Breast epithelium (tissue), 4 donors: ENCODE measurements around the gene SLC46A3. TPM values are rescaled to one million over a fixed set of nuclear protein-coding genes. Genes with fewer than 3 reads are reported as not detected.
"Not testable (repeated sequence)": the region's sequence is repeated elsewhere in the genome, so short reads cannot be mapped to it uniquely, and the experiment has no call there.

Source experiments
- DNase-seq, 2 donors: peaks; one replicate each; pipeline ENCODE4 v3.0.0-alpha.2; 2019; ENCODE audit warnings: low spot score in 2 of 2
- H3K27ac ChIP-seq, 2 donors: fragments of 200-600 bp; sonication (generic) in 1 of 2; one replicate each; pipeline ENCODE4 v1.5.1; 2016 to 2019; ENCODE audit warnings: mild to moderate bottlenecking in 1 of 2
- H3K27me3 ChIP-seq, 2 donors: fragments of 200-600 bp; sonication (generic) in 1 of 2; one replicate each; pipeline versions ENCODE4 v1.5.1 to v1.6.0; 2017 to 2019; ENCODE audit warnings: control low read depth in 1 of 2, mild to moderate bottlenecking in 1 of 2
- H3K36me3 ChIP-seq: fragments of 200-600 bp; one replicate; pipeline ENCODE4 v1.5.1; 2019
- H3K4me1 ChIP-seq, 2 donors: fragments of 200-600 bp; sonication (generic); one replicate each; pipeline ENCODE4 v1.5.1; 2016 to 2019; ENCODE audit warnings: control low read depth in 1 of 2
- H3K4me3 ChIP-seq, 3 donors: fragments of 200-600 bp; sonication (generic); 1 replicate in 2 of 3; 2 replicates in 1 of 3; pipeline ENCODE4 v1.5.1; 2016 to 2019; ENCODE audit warnings: mild to moderate bottlenecking in 3 of 3, moderate library complexity in 2 of 3
- H3K9me3 ChIP-seq, 2 donors: fragments of 200-600 bp; sonication (generic) in 1 of 2; one replicate each; pipeline ENCODE4 v1.5.1; 2016 to 2019; ENCODE audit warnings: control low read depth in 1 of 2
- CTCF ChIP-seq, 3 donors: fragments of 450-650 bp; IDR thresholded peaks; one replicate each; pipeline ENCODE4 v1.5.1; 2016 to 2017; ENCODE audit warnings: antibody characterized with exemption in 3 of 3, mild to moderate bottlenecking in 3 of 3, moderate library complexity in 3 of 3
- POLR2A ChIP-seq: fragments of 450-650 bp; IDR thresholded peaks from one replicate; pipeline ENCODE4 v1.6.1; 2016; ENCODE audit warnings: antibody characterized with exemption, mild to moderate bottlenecking, moderate library complexity
- POLR2AphosphoS5 ChIP-seq, 3 donors: sonication (generic); formaldehyde crosslinking; IDR thresholded peaks; one replicate each; pipeline ENCODE4 v1.6.1; 2017; ENCODE audit warnings: antibody characterized with exemption in 3 of 3
- intact Hi-C: fragments of 100-400 bp; cut with DNase I; formaldehyde crosslinking; loops from one replicate; pipeline ENCODE4 v1.15.1; 2023; ENCODE audit warnings: low total_unique reads
- total RNA-seq, 3 donors: library from RNA; depleted of rRNA; stranded (reverse); fragments of >200 nt; gene quantifications; one replicate each; pipeline ENCODE4 v1.1.0, GENCODE V29; 2016

SLC46A3 gene
- total RNA-seq, 3 donors from 2014 or later: 17.1 to 29.7 (median 25.6) TPM

DNA sequence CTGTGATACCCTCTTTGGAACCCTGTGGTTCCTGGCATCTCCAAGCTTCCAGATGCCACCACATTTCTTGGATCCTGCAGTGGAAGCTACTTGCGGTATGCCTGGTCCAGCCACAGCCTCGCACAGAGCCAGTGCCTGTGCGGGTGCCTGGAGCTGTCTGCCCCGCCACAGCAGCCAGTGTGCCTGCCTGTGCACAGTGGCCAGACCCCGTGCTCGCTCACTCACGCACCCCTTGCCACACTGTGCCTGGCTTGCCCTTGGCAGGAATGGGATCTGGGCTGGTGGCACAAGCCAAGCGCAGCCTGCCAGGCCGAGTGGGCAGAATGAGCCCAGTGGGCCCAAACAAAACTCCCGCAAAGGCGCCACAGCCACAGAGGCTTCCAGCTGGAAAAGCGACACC is 33.7 kb downstream of the SLC46A3 start:
- TF ChIP-seq POLR2AphosphoS5 (IDR thresholded peaks at IDR 0.05) (no peak), CTCF (IDR thresholded peaks at IDR 0.05) (no peak), POLR2A (no peak)
- Histone ChIP-seq H3K4me3 (no peak overlapping the region), H3K9me3 (peaks cover 0 to 14% of the 10 kb centered on the region in 2 donors), H3K4me1 (no peaks in the 10 kb centered on the region), H3K36me3 (no peaks in the 10 kb centered on the region), H3K27me3 (no peaks in the 10 kb centered on the region), H3K27ac (no peak overlapping the region)
- intact Hi-C loops: no loop called here
- DNase-seq: no peak

DNA sequence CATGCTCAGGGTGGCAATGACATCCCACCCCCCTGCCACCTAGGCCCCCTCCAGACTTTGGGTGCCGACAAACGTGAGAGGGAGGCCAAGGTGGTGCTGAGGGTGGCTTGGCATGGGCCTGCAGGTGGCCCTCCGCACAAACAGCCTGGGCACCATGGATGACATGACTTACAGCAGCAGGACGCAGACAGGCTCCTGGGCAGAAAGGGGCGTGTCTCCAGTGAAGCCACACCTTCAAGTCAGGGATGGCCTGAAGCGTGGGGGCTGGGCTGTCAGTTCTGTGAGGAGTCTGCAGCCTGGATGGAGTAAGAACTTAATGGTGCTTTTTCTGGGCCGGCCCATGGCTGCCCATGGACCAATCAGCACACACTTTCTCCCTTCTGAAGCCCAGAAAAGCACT is 34.5 kb downstream of the SLC46A3 start:
- H3K4me1 ChIP-seq: no peaks in the 10 kb centered on the region
- intact Hi-C loops: no loop called here
- peaks cover 0 to 14% of the 10 kb centered on the region in 2 donors for H3K9me3 ChIP-seq
- no peak overlapping the region for H3K27ac ChIP-seq
- DNase-seq: no peak
- H3K36me3 ChIP-seq: no peaks in the 10 kb centered on the region
- TF ChIP-seq POLR2AphosphoS5 (IDR thresholded peaks at IDR 0.05) (no peak), POLR2A (no peak), CTCF (IDR thresholded peaks at IDR 0.05) (no peak)
- no peak overlapping the region for H3K4me3 ChIP-seq
- no peaks in the 10 kb centered on the region for H3K27me3 ChIP-seq

DNA sequence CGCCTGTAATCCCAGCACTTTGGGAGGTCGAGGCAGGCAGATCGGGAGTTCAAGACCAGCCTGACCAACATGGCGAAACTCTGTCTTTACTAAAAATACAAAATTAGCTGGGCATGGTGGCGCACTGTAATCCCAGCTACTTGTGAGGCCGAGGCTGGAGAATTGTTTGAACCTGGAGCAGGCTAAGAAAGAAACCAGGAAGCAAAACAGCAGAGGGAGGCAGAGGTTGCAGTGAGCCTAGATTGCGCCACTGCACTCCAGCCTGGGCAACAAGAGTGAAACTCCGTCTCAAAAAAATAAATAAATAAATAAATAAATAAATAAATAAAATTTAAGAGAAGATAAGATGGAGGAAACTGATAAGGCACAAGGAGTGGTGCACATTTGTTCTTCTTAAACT is 35.6 kb downstream of the SLC46A3 start:
- H3K4me3 ChIP-seq, H3K36me3 ChIP-seq, H3K27ac ChIP-seq, H3K4me1 ChIP-seq, H3K27me3 ChIP-seq, H3K9me3 ChIP-seq, intact Hi-C loops, DNase-seq: not testable (repeated sequence)

DNA sequence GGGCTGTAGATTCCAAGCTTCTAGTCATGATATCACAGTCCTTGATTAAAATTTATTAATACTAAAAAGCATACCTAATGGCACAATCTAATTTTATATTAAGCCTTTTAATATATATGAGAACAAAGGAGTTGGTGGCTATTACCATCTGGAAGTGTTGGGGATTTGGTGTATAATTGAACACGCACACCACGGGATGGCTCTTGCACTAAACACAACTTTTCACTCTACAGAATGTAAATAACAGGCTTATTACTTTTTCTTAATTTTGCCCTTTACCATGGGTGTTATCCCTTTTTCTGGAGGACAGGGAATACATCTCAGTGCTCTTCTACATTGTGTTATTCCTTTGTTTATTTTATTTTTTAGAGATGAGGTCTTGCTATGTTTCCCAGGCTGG is 38.2 kb downstream of the SLC46A3 start:
- Histone ChIP-seq H3K9me3 (no peaks in the 10 kb centered on the region), H3K4me1 (no peaks in the 10 kb centered on the region), H3K27me3 (no peaks in the 10 kb centered on the region), H3K27ac (no peak overlapping the region), H3K36me3 (no peaks in the 10 kb centered on the region), H3K4me3 (no peak overlapping the region)
- no peak for TF ChIP-seq POLR2A
- no peak for TF ChIP-seq CTCF (IDR thresholded peaks at IDR 0.05)
- TF ChIP-seq POLR2AphosphoS5 (IDR thresholded peaks at IDR 0.05): no peak
- DNase-seq: no peak
- intact Hi-C loops: no loop called here

GRCh38 chr13:28679628-28680027 is 39.1 kb downstream of the SLC46A3 start:
- DNase-seq: no peak
- Histone ChIP-seq H3K27ac (no peak overlapping the region), H3K4me3 (no peak overlapping the region), H3K27me3 (no peaks in the 10 kb centered on the region), H3K9me3 (no peaks in the 10 kb centered on the region), H3K4me1 (no peaks in the 10 kb centered on the region), H3K36me3 (no peaks in the 10 kb centered on the region)
- intact Hi-C loops: no loop called here
- TF ChIP-seq CTCF (IDR thresholded peaks at IDR 0.05) (peak in 1 of 3 donors; percentile 27), POLR2AphosphoS5 (IDR thresholded peaks at IDR 0.05) (no peak), POLR2A (no peak)

DNA sequence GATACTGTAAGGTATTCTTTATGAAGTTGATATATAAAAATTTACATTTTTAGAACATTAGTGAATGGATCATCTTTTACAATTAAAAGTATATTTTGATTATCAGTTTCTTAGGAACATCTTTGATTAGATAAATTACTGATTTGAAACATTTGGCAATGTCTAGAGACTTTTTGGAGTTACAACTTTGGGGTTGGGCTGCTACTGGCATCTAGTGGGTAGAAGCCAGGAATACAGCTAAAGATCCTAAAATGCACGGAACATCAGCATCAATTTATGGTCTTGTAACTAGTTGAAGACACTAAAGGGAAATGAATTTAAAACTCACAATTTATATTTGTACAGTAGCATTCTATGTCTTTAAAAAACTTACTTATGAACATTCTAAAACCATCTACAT is 40.0 kb downstream of the SLC46A3 start:
- intact Hi-C loops: no loop called here
- no peaks in the 10 kb centered on the region for H3K4me1 ChIP-seq
- TF ChIP-seq POLR2A (no peak), CTCF (IDR thresholded peaks at IDR 0.05) (no peak), POLR2AphosphoS5 (IDR thresholded peaks at IDR 0.05) (no peak)
- no peaks in the 10 kb centered on the region for H3K27me3 ChIP-seq
- H3K9me3 ChIP-seq: no peaks in the 10 kb centered on the region
- no peak overlapping the region for H3K4me3 ChIP-seq
- no peak overlapping the region for H3K27ac ChIP-seq
- DNase-seq: no peak
- H3K36me3 ChIP-seq: no peaks in the 10 kb centered on the region
